ENCODE data around the gene ZHX3.

DNA sequence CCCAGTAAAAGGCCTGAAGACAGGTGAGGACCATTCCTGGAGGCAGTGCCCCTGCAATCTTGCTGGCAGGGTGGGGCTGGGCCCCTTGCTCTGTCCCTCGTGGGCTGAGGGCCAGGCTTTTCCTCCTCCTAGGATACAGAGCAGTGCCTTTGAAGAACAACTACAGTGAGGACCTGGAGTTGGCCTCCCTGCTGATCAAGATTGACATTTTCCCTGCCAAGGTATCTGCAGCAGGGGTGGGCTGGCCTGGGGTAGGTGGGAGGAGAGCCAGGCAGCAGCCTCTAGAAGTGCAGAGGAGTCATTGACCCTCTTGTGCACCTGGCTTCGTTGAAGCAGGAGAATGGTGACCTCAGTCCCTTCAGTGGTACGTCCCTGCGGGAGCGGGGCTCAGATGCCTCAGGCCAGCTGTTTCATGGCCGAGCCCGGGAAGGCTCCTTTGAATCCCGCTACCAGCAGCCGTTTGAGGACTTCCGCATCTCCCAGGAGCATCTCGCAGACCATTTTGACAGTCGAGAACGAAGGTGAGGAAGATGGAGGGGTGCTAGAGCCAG lies 143.7 kb downstream of the ZHX3 start:
- TF ChIP-seq EZH2 (IDR thresholded peaks at IDR 0.05; ENCODE audit: borderline replicate concordance, control insufficient read depth, low read depth, low read length) (no peak), CBX3 (IDR thresholded peaks at IDR 0.05; ENCODE audit: borderline replicate concordance, low read depth) (no peak), RFX5 (IDR thresholded peaks at IDR 0.05; ENCODE audit: low read depth, low read length) (no peak), SUPT20H (IDR thresholded peaks at IDR 0.05; ENCODE audit: borderline replicate concordance, control insufficient read depth, low read depth, low read length) (no peak), NR2C1 (IDR thresholded peaks at IDR 0.05) (no peak), ZNF274 (IDR thresholded peaks at IDR 0.05; ENCODE audit: insufficient read depth, insufficient read length) (no peak), TCF3 (IDR thresholded peaks at IDR 0.05; ENCODE audit: borderline replicate concordance, insufficient read depth, low read depth, low read length) (no peak), NFXL1 (IDR thresholded peaks at IDR 0.05; ENCODE audit: borderline replicate concordance) (no peak), FOS (IDR thresholded peaks at IDR 0.05; ENCODE audit: borderline replicate concordance, extremely low read depth, insufficient read length) (no peak), CEBPB (IDR thresholded peaks at IDR 0.05; ENCODE audit: borderline replicate concordance in 1 of 2, low read depth in 2 of 2, low read length in 2 of 2) (no peak)
- TF ChIP-seq, protein P1, sequence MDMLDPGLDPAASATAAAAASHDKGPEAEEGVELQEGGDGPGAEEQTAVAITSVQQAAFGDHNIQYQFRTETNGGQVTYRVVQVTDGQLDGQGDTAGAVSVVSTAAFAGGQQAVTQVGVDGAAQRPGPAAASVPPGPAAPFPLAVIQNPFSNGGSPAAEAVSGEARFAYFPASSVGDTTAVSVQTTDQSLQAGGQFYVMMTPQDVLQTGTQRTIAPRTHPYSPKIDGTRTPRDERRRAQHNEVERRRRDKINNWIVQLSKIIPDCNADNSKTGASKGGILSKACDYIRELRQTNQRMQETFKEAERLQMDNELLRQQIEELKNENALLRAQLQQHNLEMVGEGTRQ (IDR thresholded peaks at IDR 0.05; ENCODE audit: borderline replicate concordance, low read depth, low read length), result no peak
